HepG2 (cell line): ENCODE results near the gene NANOGP8. TPM values are rescaled to one million over a fixed set of nuclear protein-coding genes. Genes with fewer than 3 reads are reported as not detected.

Experiments used
- BCL6 ChIP-seq: IDR thresholded peaks from 2 replicates; pipeline ENCODE4 v1.6.1; 2016; ENCODE audit warnings: missing genetic modification reagents, missing compliant biosample characterization
- ELF1 ChIP-seq: sonication (generic); formaldehyde crosslinking; IDR thresholded peaks from 2 replicates; pipeline ENCODE4 v1.4.0; 2020; ENCODE audit warnings: missing genetic modification reagents
- GMEB1 ChIP-seq: sonication (generic); formaldehyde crosslinking; IDR thresholded peaks from 2 replicates; pipeline ENCODE4 v1.5.1; 2020; ENCODE audit warnings: missing genetic modification reagents, mild to moderate bottlenecking, borderline replicate concordance
- HNF4G ChIP-seq, 2 experiments: sonication (generic) in 1 of 2; formaldehyde crosslinking in 1 of 2; IDR thresholded peaks; 2 replicates each; pipeline versions ENCODE4 v1.4.0 to v1.6.1; 2011 to 2020; ENCODE audit warnings: borderline replicate concordance in 2 of 2, low read depth in 2 of 2, mild to moderate bottlenecking in 2 of 2, low read length in 1 of 2, missing genetic modification reagents in 1 of 2, moderate library complexity in 1 of 2
- KLF15 ChIP-seq: sonication (generic); formaldehyde crosslinking; IDR thresholded peaks from 2 replicates; pipeline ENCODE4 v1.8.1; 2023; ENCODE audit warnings: borderline replicate concordance, mild to moderate bottlenecking, inconsistent platforms, missing genetic modification reagents, mixed read lengths
- NR2F1 ChIP-seq, 2 experiments: fragments of 450-650 bp in 1 of 2; formaldehyde crosslinking in 1 of 2; IDR thresholded peaks; 2 replicates each; pipeline versions ENCODE4 v1.5.0 to v1.6.1; 2016 to 2020; ENCODE audit warnings: mild to moderate bottlenecking in 1 of 2, missing compliant biosample characterization in 1 of 2, missing genetic modification reagents in 1 of 2, moderate library complexity in 1 of 2
- POGZ ChIP-seq: sonication (generic); formaldehyde crosslinking; IDR thresholded peaks from 2 replicates; pipeline ENCODE4 v1.4.0; 2020; ENCODE audit warnings: mild to moderate bottlenecking, missing genetic modification reagents
- PPARG ChIP-seq: conservative IDR thresholded peaks from 2 replicates; pipeline ENCODE4 v1.6.1; 2016; ENCODE audit warnings: missing biosample characterization, missing genetic modification reagents
- SALL1 ChIP-seq: sonication (generic); formaldehyde crosslinking; IDR thresholded peaks from 2 replicates; pipeline ENCODE4 v1.8.0; 2022; ENCODE audit warnings: mild to moderate bottlenecking, missing genetic modification reagents
- SP140L ChIP-seq: sonication (generic); formaldehyde crosslinking; IDR thresholded peaks from 2 replicates; pipeline ENCODE4 v1.4.0; 2020; ENCODE audit warnings: missing genetic modification reagents, borderline replicate concordance
- SRY ChIP-seq: sonication (generic); formaldehyde crosslinking; IDR thresholded peaks from 2 replicates; pipeline ENCODE4 v1.8.0; 2022; ENCODE audit warnings: mild to moderate bottlenecking, missing genetic modification reagents
- TP53 ChIP-seq: sonication (generic); formaldehyde crosslinking; conservative IDR thresholded peaks from 2 replicates; pipeline ENCODE4 v1.4.0; 2020; ENCODE audit warnings: missing genetic modification reagents
- ZNF414 ChIP-seq: sonication (generic); formaldehyde crosslinking; IDR thresholded peaks from 2 replicates; pipeline ENCODE4 v1.5.0; 2020; ENCODE audit warnings: missing genetic modification reagents
- ZNF441 ChIP-seq: sonication (generic); formaldehyde crosslinking; IDR thresholded peaks from 2 replicates; pipeline ENCODE4 v1.7.0; 2021; ENCODE audit warnings: missing genetic modification reagents, borderline replicate concordance
- ZNF776 ChIP-seq: sonication (generic); formaldehyde crosslinking; IDR thresholded peaks from 2 replicates; pipeline ENCODE4 v1.4.0; 2020; ENCODE audit warnings: mild to moderate bottlenecking, missing genetic modification reagents
- ZNF788 ChIP-seq: sonication (generic); formaldehyde crosslinking; IDR thresholded peaks from 2 replicates; pipeline ENCODE4 v1.5.0; 2020; ENCODE audit warnings: mild to moderate bottlenecking, missing genetic modification reagents, borderline replicate concordance
- polyA plus RNA-seq, 8 experiments: library from polyadenylated mRNA; depleted of rRNA in 3 of 8; stranded (reverse) in 7 of 8; unstranded in 1 of 8; fragments of >200 nt; fragmentation: Illumina TruSeq in 4 of 8; extraction: Trizol in 4 of 8; gene quantifications; 2 replicates each; pipeline versions ENCODE4 v1.2.1 to v1.2.3, GENCODE V29; 2011 to 2016; ENCODE audit warnings: low read depth in 4 of 8, missing spikeins in 1 of 8, mixed read lengths in 1 of 8; ENCODE audit not compliant: insufficient read depth in 1 of 8
- total RNA-seq, 5 experiments: library from RNA; depleted of rRNA; stranded (reverse); fragments of >200 nt; fragmentation: Illumina TruSeq; extraction: Trizol; gene quantifications; 2 replicates each; pipeline ENCODE4 v1.2.3, GENCODE V29; 2016; ENCODE audit warnings: low read depth in 1 of 5
- TF ChIP-seq, protein P1 (sequence below): sonication (generic); formaldehyde crosslinking; IDR thresholded peaks from 2 replicates; pipeline ENCODE4 v1.9.0; 2021; ENCODE audit warnings: mild to moderate bottlenecking, missing genetic modification reagents
- TF ChIP-seq, protein P2 (sequence below): IDR thresholded peaks from 2 replicates; pipeline ENCODE4 v1.6.1; 2016; ENCODE audit warnings: low read depth, control low read depth

Gene NANOGP8
- total and polyA plus RNA-seq, 2 of the 13 experiments (the other 11 are each of a cell fraction or from before 2014, with no cell fraction given) = 0.27 TPM; not detected in 1

- peak; percentile 27; the same call in 1 of the 2 replicates for TF ChIP-seq SALL1 (CRISPR knock-in tag)
- TF ChIP-seq ZNF441 (CRISPR knock-in tag) = no peak
- TF ChIP-seq ZNF776 (CRISPR knock-in tag) = no peak
- TF ChIP-seq GMEB1 = no peak
- peak; percentile 62; the same call in 1 of the 2 replicates for TF ChIP-seq PPARG (CRISPR knock-in tag)
- no peak for TF ChIP-seq ELF1 (CRISPR knock-in tag)
- no peak for TF ChIP-seq TP53 (CRISPR knock-in tag)
- TF ChIP-seq NR2F1 (CRISPR knock-in tag; IDR thresholded peaks at IDR 0.05) = peak in 1 of 2 experiments; percentile 42; a peak in 1 of 4 replicates
- TF ChIP-seq, protein P1, sequence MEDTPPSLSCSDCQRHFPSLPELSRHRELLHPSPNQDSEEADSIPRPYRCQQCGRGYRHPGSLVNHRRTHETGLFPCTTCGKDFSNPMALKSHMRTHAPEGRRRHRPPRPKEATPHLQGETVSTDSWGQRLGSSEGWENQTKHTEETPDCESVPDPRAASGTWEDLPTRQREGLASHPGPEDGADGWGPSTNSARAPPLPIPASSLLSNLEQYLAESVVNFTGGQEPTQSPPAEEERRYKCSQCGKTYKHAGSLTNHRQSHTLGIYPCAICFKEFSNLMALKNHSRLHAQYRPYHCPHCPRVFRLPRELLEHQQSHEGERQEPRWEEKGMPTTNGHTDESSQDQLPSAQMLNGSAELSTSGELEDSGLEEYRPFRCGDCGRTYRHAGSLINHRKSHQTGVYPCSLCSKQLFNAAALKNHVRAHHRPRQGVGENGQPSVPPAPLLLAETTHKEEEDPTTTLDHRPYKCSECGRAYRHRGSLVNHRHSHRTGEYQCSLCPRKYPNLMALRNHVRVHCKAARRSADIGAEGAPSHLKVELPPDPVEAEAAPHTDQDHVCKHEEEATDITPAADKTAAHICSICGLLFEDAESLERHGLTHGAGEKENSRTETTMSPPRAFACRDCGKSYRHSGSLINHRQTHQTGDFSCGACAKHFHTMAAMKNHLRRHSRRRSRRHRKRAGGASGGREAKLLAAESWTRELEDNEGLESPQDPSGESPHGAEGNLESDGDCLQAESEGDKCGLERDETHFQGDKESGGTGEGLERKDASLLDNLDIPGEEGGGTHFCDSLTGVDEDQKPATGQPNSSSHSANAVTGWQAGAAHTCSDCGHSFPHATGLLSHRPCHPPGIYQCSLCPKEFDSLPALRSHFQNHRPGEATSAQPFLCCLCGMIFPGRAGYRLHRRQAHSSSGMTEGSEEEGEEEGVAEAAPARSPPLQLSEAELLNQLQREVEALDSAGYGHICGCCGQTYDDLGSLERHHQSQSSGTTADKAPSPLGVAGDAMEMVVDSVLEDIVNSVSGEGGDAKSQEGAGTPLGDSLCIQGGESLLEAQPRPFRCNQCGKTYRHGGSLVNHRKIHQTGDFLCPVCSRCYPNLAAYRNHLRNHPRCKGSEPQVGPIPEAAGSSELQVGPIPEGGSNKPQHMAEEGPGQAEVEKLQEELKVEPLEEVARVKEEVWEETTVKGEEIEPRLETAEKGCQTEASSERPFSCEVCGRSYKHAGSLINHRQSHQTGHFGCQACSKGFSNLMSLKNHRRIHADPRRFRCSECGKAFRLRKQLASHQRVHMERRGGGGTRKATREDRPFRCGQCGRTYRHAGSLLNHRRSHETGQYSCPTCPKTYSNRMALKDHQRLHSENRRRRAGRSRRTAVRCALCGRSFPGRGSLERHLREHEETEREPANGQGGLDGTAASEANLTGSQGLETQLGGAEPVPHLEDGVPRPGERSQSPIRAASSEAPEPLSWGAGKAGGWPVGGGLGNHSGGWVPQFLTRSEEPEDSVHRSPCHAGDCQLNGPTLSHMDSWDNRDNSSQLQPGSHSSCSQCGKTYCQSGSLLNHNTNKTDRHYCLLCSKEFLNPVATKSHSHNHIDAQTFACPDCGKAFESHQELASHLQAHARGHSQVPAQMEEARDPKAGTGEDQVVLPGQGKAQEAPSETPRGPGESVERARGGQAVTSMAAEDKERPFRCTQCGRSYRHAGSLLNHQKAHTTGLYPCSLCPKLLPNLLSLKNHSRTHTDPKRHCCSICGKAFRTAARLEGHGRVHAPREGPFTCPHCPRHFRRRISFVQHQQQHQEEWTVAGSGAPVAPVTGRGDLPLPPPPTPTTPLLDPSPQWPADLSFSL (CRISPR knock-in tag) = peak; percentile 35; the same call in 1 of the 2 replicates
- no peak for TF ChIP-seq ZNF788 (CRISPR knock-in tag)
- peak; percentile 53; the same call in 1 of the 2 replicates for TF ChIP-seq POGZ (CRISPR knock-in tag)
- peak; percentile 42; the same call in 1 of the 2 replicates for TF ChIP-seq HNF4G (IDR thresholded peaks at IDR 0.05; ENCODE audit: borderline replicate concordance, low read depth, low read length)
- no peak for TF ChIP-seq HNF4G (CRISPR knock-in tag; IDR thresholded peaks at IDR 0.05; ENCODE audit: borderline replicate concordance, low read depth)
- peak; percentile 27; the same call in 1 of the 2 replicates for TF ChIP-seq BCL6
- no peak for TF ChIP-seq SRY (CRISPR knock-in tag)
- TF ChIP-seq, protein P2, sequence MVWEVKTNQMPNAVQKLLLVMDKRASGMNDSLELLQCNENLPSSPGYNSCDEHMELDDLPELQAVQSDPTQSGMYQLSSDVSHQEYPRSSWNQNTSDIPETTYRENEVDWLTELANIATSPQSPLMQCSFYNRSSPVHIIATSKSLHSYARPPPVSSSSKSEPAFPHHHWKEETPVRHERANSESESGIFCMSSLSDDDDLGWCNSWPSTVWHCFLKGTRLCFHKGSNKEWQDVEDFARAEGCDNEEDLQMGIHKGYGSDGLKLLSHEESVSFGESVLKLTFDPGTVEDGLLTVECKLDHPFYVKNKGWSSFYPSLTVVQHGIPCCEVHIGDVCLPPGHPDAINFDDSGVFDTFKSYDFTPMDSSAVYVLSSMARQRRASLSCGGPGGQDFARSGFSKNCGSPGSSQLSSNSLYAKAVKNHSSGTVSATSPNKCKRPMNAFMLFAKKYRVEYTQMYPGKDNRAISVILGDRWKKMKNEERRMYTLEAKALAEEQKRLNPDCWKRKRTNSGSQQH (CRISPR knock-in tag) = no peak
- no peak for TF ChIP-seq ZNF414 (CRISPR knock-in tag)
- no peak for TF ChIP-seq SP140L (CRISPR knock-in tag)
- no peak for TF ChIP-seq KLF15 (CRISPR knock-in tag)
These were observed 30.1 kb upstream of the NANOGP8 start (continued) for GRCh38 chr15:35115155-35115725.
